Neural cell (in vitro differentiated cells): Measurements from ENCODE around the gene ZBTB32. TPM values are rescaled to one million over a fixed set of nuclear protein-coding genes. Genes with fewer than 3 reads are reported as not detected.

Experiments used
- H2AFZ ChIP-seq: fragments of 200-600, 300-800 bp; sonication (generic), shearing (Covaris generic); 2 replicates; pipeline ENCODE4 v1.6.0; 2014; ENCODE audit warnings: low read depth, mild to moderate bottlenecking, antibody characterized with exemption, low read length, moderate library complexity
- H3F3A ChIP-seq: fragments of 200-600 bp; shearing (Covaris generic); 2 replicates; pipeline ENCODE4 v1.6.1; 2016; ENCODE audit warnings: mild to moderate bottlenecking, moderate library complexity, mixed read lengths, antibody characterized with exemption, low read length; ENCODE audit not compliant: insufficient read depth, poor library complexity, severe bottlenecking
- H3K27ac ChIP-seq: fragments of 200-600, 300-800 bp; sonication (generic), shearing (Covaris generic); 2 replicates; pipeline ENCODE4 v1.5.1; 2014; ENCODE audit warnings: mild to moderate bottlenecking, low read length, moderate library complexity
- H3K27me3 ChIP-seq: fragments of 300-800, 200-600 bp; sonication (generic), shearing (Covaris generic); 2 replicates; pipeline ENCODE4 v1.6.0; 2014; ENCODE audit warnings: mild to moderate bottlenecking, low read depth, low read length, moderate library complexity; ENCODE audit not compliant: insufficient read depth
- H3K36me3 ChIP-seq: fragments of 300-800, 200-600 bp; sonication (generic), shearing (Covaris generic); 2 replicates; pipeline ENCODE4 v1.5.1; 2014; ENCODE audit warnings: mild to moderate bottlenecking, antibody characterized with exemption, low read length, moderate library complexity; ENCODE audit not compliant: insufficient read depth
- H3K4me2 ChIP-seq: fragments of 300-800, 200-600 bp; sonication (generic), shearing (Covaris generic); 2 replicates; pipeline ENCODE4 v1.6.0; 2014; ENCODE audit warnings: mild to moderate bottlenecking, low read length
- H3K4me3 ChIP-seq: fragments of 300-800, 200-600 bp; sonication (generic), shearing (Covaris generic); 2 replicates; pipeline ENCODE4 v1.5.1; 2014; ENCODE audit warnings: mild to moderate bottlenecking, low read length, moderate library complexity
- H3K79me2 ChIP-seq: fragments of 200-600 bp; shearing (Covaris generic); replicated peaks from 2 replicates; pipeline ENCODE4 v1.6.0; 2014; ENCODE audit warnings: mild to moderate bottlenecking, low read length, moderate library complexity; ENCODE audit not compliant: insufficient read depth
- H3K9ac ChIP-seq: fragments of 300-800, 200-600 bp; sonication (generic), shearing (Covaris generic); 2 replicates; pipeline ENCODE4 v1.6.1; 2016; ENCODE audit warnings: mild to moderate bottlenecking, low read length, mixed read lengths
- H3K9me2 ChIP-seq: fragments of 200-600 bp; shearing (Covaris generic); 2 replicates; pipeline ENCODE4 v1.6.1; 2016; ENCODE audit warnings: mild to moderate bottlenecking, low read length, mixed read lengths; ENCODE audit not compliant: insufficient read depth
- H3K9me3 ChIP-seq: fragments of 200-600, 300-800 bp; sonication (generic), shearing (Covaris generic); 2 replicates; pipeline ENCODE4 v1.6.1; 2016; ENCODE audit warnings: mild to moderate bottlenecking, mixed run types, low read length, moderate library complexity, mixed read lengths
- H4K20me1 ChIP-seq: fragments of 200-600 bp; shearing (Covaris generic); 2 replicates; pipeline ENCODE4 v1.6.1; 2016; ENCODE audit warnings: mild to moderate bottlenecking, mixed run types; ENCODE audit not compliant: insufficient read depth
- EP300 ChIP-seq: fragments of 450-650 bp; conservative IDR thresholded peaks from 2 replicates; pipeline ENCODE4 v1.6.1; 2014; ENCODE audit warnings: antibody characterized with exemption, mild to moderate bottlenecking, moderate library complexity; ENCODE audit not compliant: poor library complexity, severe bottlenecking
- EZH2 ChIP-seq: fragments of 200-600, 300-800 bp; shearing (Covaris generic), sonication (generic); IDR thresholded peaks from 2 replicates; pipeline ENCODE4 v1.6.1; 2014; ENCODE audit warnings: antibody characterized with exemption, low read length, borderline replicate concordance, mild to moderate bottlenecking; ENCODE audit not compliant: insufficient read depth, poor library complexity, severe bottlenecking
- MXI1 ChIP-seq: fragments of 450-650 bp; conservative IDR thresholded peaks from 2 replicates; pipeline ENCODE4 v1.6.1; 2014; ENCODE audit warnings: antibody characterized with exemption, mild to moderate bottlenecking; ENCODE audit not compliant: poor library complexity, severe bottlenecking
- POLR2AphosphoS5 ChIP-seq: IDR thresholded peaks from 2 replicates; pipeline ENCODE4 v1.6.1; 2012
- RAD21 ChIP-seq: fragments of 450-650 bp; conservative IDR thresholded peaks from 2 replicates; pipeline ENCODE4 v1.6.1; 2014; ENCODE audit warnings: antibody characterized with exemption, mild to moderate bottlenecking, moderate library complexity
- REST ChIP-seq: IDR thresholded peaks from 2 replicates; pipeline ENCODE4 v1.6.1; 2012; ENCODE audit warnings: borderline replicate concordance
- SMC3 ChIP-seq: fragments of 450-650 bp; conservative IDR thresholded peaks from 2 replicates; pipeline ENCODE4 v1.6.1; 2014; ENCODE audit warnings: antibody characterized with exemption, mild to moderate bottlenecking, moderate library complexity; ENCODE audit not compliant: poor library complexity
- TAF1 ChIP-seq: IDR thresholded peaks from 2 replicates; pipeline ENCODE4 v1.6.1; 2012; ENCODE audit warnings: low read depth
- polyA plus RNA-seq: library from polyadenylated mRNA; depleted of rRNA; stranded (reverse); fragments of >200 nt; gene quantifications from 2 replicates; pipeline ENCODE4 v1.2.3, GENCODE V29; 2014
- TF ChIP-seq, protein P1 (sequence below): fragments of 450-650 bp; IDR thresholded peaks from 2 replicates; pipeline ENCODE4 v1.5.1; 2014; ENCODE audit warnings: antibody characterized with exemption, mild to moderate bottlenecking, moderate library complexity; ENCODE audit not compliant: poor library complexity, severe bottlenecking

Gene ZBTB32
- polyA plus RNA-seq, 1 donor from 2014 or later = not detected

GRCh38 chr19:35739275-35740107, 35.1 kb downstream of the ZBTB32 start:
- Histone ChIP-seq H3K27ac (no peak overlapping the region), H3K9me3 (no peaks in the 10 kb centered on the region), H3K27me3 (no peaks in the 10 kb centered on the region), H3K9me2 (no peaks in the 10 kb centered on the region), H4K20me1 (no peaks in the 10 kb centered on the region), H3K4me2 (peak overlapping the region; percentile 68), H2AFZ (no peak overlapping the region), H3K79me2 (no peaks in the 10 kb centered on the region), H3K4me3 (peak overlapping the region; percentile 69), H3K9ac (no peak overlapping the region), H3F3A (no peaks in the 10 kb centered on the region), H3K36me3 (no peaks in the 10 kb centered on the region)
- TF ChIP-seq EP300 (no peak), EZH2 (no peak), REST (no peak), TAF1 (no peak)
- TF ChIP-seq, protein P1, sequence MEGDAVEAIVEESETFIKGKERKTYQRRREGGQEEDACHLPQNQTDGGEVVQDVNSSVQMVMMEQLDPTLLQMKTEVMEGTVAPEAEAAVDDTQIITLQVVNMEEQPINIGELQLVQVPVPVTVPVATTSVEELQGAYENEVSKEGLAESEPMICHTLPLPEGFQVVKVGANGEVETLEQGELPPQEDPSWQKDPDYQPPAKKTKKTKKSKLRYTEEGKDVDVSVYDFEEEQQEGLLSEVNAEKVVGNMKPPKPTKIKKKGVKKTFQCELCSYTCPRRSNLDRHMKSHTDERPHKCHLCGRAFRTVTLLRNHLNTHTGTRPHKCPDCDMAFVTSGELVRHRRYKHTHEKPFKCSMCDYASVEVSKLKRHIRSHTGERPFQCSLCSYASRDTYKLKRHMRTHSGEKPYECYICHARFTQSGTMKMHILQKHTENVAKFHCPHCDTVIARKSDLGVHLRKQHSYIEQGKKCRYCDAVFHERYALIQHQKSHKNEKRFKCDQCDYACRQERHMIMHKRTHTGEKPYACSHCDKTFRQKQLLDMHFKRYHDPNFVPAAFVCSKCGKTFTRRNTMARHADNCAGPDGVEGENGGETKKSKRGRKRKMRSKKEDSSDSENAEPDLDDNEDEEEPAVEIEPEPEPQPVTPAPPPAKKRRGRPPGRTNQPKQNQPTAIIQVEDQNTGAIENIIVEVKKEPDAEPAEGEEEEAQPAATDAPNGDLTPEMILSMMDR = no peak

DNA sequence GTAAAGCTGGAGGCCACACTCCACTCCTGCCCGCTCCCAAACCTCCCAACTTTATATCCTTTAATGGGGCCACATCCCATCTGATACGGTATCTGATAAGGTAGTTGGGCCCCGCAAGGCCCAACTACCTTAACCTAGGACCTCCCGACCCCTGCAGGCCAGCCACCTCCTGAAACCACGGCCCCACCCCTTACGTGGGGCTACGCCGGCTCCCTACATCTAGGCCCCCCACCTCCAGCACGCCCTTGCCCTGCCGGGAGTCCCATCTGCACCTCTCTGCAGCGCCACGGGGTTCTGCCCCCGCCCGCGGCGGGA, 35.7 kb downstream of the ZBTB32 start:
- TF ChIP-seq, protein P1 = no peak
- TF ChIP-seq MXI1 = no peak
- TF ChIP-seq EP300 = no peak
- no peak for TF ChIP-seq RAD21
- no peak for TF ChIP-seq TAF1
- no peak for TF ChIP-seq EZH2
- TF ChIP-seq POLR2AphosphoS5 = no peak
- TF ChIP-seq REST = no peak
- TF ChIP-seq SMC3 = no peak
- no peaks in the 10 kb centered on the region for H3K27me3 ChIP-seq
- H3K79me2 ChIP-seq = no peaks in the 10 kb centered on the region
- no peak overlapping the region for H2AFZ ChIP-seq
- no peaks in the 10 kb centered on the region for H3K9me3 ChIP-seq
- no peaks in the 10 kb centered on the region for H3F3A ChIP-seq
- no peaks in the 10 kb centered on the region for H3K36me3 ChIP-seq
- peak overlapping the region; percentile 42 for H3K9ac ChIP-seq
- no peak overlapping the region for H3K27ac ChIP-seq
- H3K4me2 ChIP-seq = peak overlapping the region; percentile 68
- no peaks in the 10 kb centered on the region for H4K20me1 ChIP-seq
- peak overlapping the region; percentile 69 for H3K4me3 ChIP-seq
- H3K9me2 ChIP-seq = no peaks in the 10 kb centered on the region
